Upper lobe of left lung (tissue), 6 donors: ENCODE measurements around the gene PSTPIP2. TPM values are rescaled to one million over a fixed set of nuclear protein-coding genes. Genes with fewer than 3 reads are reported as not detected.
A peak's percentile ranks its signal among the peaks of the same experiment; 100 is the strongest.

ENCODE experiments used
- ATAC-seq, 2 donors: fragments of 200-7000 bp; cut with Tn5 transposase; one replicate each; pipeline ENCODE4 v1.9.1; 2022; ENCODE audit warnings: mild to moderate bottlenecking in 2 of 2, moderate library complexity in 2 of 2; ENCODE audit not compliant: low FRiP score in 2 of 2
- DNase-seq, 2 donors: peaks; one replicate each; pipeline ENCODE4 v3.0.0-alpha.2; 2019 to 2020
- H3K27ac ChIP-seq, 4 donors: fragments of 200-600 bp; sonication (generic); one replicate each; pipeline ENCODE4 v1.5.1; 2016 to 2019
- H3K27me3 ChIP-seq, 4 donors: fragments of 200-600 bp; sonication (generic); one replicate each; pipeline ENCODE4 v1.5.1; 2017 to 2019
- H3K36me3 ChIP-seq, 4 donors: fragments of 200-600 bp; sonication (generic); one replicate each; pipeline ENCODE4 v1.5.1; 2016 to 2019
- H3K4me1 ChIP-seq, 4 donors: fragments of 200-600 bp; sonication (generic); one replicate each; pipeline ENCODE4 v1.5.1; 2018 to 2019
- H3K4me3 ChIP-seq, 4 donors: fragments of 200-600 bp; sonication (generic); one replicate each; pipeline ENCODE4 v1.5.1; 2017 to 2019; ENCODE audit warnings: mild to moderate bottlenecking in 2 of 4, moderate library complexity in 1 of 4
- H3K9me3 ChIP-seq, 4 donors: fragments of 200-600 bp; sonication (generic); one replicate each; pipeline ENCODE4 v1.5.1; 2018 to 2019
- CTCF ChIP-seq, 6 experiments: fragments of 450-650 bp in 4 of 6; fragments of 200-600 bp in 2 of 6; sonication (generic) in 2 of 6; IDR thresholded peaks; one replicate each; pipeline ENCODE4 v1.5.1; 2016 to 2019; ENCODE audit warnings: antibody characterized with exemption in 6 of 6
- EP300 ChIP-seq, 4 donors: sonication (generic); formaldehyde crosslinking; IDR thresholded peaks; one replicate each; pipeline ENCODE4 v1.5.1; 2017; ENCODE audit warnings: antibody characterized with exemption in 4 of 4, control low read depth in 2 of 4
- POLR2A ChIP-seq, 4 donors: fragments of 450-650 bp; IDR thresholded peaks; one replicate each; pipeline ENCODE4 v1.5.1; 2016 to 2017; ENCODE audit warnings: antibody characterized with exemption in 4 of 4, mild to moderate bottlenecking in 2 of 4
- POLR2AphosphoS5 ChIP-seq, 2 donors: sonication (generic); formaldehyde crosslinking; IDR thresholded peaks; one replicate each; pipeline ENCODE4 v1.5.1; 2017; ENCODE audit warnings: antibody characterized with exemption in 2 of 2
- WGBS, 2 donors: methylation state at CpG; one replicate each; pipeline ENCODE4 v1.1.5; 2017 to 2018; 5-methylcytosine and 5-hydroxymethylcytosine counted together
- small RNA-seq, 4 donors: library from RNA; depleted of rRNA; stranded (forward); fragments of <200 nt; gene quantifications; one replicate each; pipeline ENCODE3, GENCODE V24; 2016
- total RNA-seq, 6 donors: library from RNA; depleted of rRNA in 4 of 6; stranded (reverse); fragments of >200 nt in 4 of 6; gene quantifications; one replicate each; pipeline versions ENCODE4 v1.1.0 to v1.2.1, GENCODE V29; 2016 to 2021
- donor health status: DM: no; HTN: no; CAD: no; lungs with moderate emphysema.
- donor health status: DM: no; HTN: yes; CAD: no; lungs with severe emphysema.

PSTPIP2 gene
- total RNA-seq, 6 donors from 2014 or later: 8.9 to 48.2 (median 13.0) TPM

- H3K9me3 ChIP-seq: no peaks in the 10 kb centered on the region
- TF ChIP-seq POLR2AphosphoS5 (IDR thresholded peaks at IDR 0.05) (no peak), EP300 (IDR thresholded peaks at IDR 0.05) (no peak), CTCF (IDR thresholded peaks at IDR 0.05) (no peak), POLR2A (IDR thresholded peaks at IDR 0.05) (no peak)
- no peaks in the 10 kb centered on the region for H3K27me3 ChIP-seq
- DNase-seq (no peak), ATAC-seq (peak in 1 of 2 donors; percentile 30)
- H3K36me3 ChIP-seq: peaks cover 16 to 86% (median 50%) of the 10 kb centered on the region in 4 donors
- H3K4me1 ChIP-seq: no peaks in the 10 kb centered on the region
- WGBS, 2 donors: 93 to 95% methylated on average over 3 of the region's 3 CpGs
- H3K27ac ChIP-seq: no peak overlapping the region
- H3K4me3 ChIP-seq: no peak overlapping the region
Measured at GRCh38 chr18:45935591-45936335, 136.3 kb downstream of the PSTPIP2 start.

Small RNA genes lying within 50 kb of the gene (small RNA-seq; reads per million reads assigned to genes)
- gene RN7SKP26: 0 reads per million in 4 donors
- gene RNU6-1278P: 0 reads per million in 4 donors
- 0 reads per million in 4 donors for gene RNY4P37

Other genes starting within 250 kb of the PSTPIP2 start
- under 1 TPM in 3 of 6 donors, not detected in 3; 0.44 to 0.59 (median 0.52) TPM for gene SIGLEC15, start 246.6 kb downstream of the PSTPIP2 start, total RNA-seq
- gene EPG5, start 104.9 kb downstream of the PSTPIP2 start, total RNA-seq: 100 to 1,000 TPM in 1 of 6 donors, 10 to 100 TPM in 5; 28.6 to 109 (median 39.6) TPM
- 100 to 1,000 TPM; 144 to 350 (median 266) TPM for gene ATP5F1A, start 26.0 kb upstream of the PSTPIP2 start, total RNA-seq
- gene HAUS1, start 32.1 kb upstream of the PSTPIP2 start, total RNA-seq: 10 to 100 TPM; 16.0 to 41.9 (median 27.5) TPM